MCF 10A (cell line): ENCODE results near the gene PRSS36. TPM values are rescaled to one million over a fixed set of nuclear protein-coding genes. Genes with fewer than 3 reads are reported as not detected.
"Not testable (repeated sequence)": the region's sequence is repeated elsewhere in the genome, so short reads cannot be mapped to it uniquely, and the experiment has no call there.

Experiments used
- BruUV-seq: library from RNA; stranded (reverse); fragments of 400-500 nt; replicated peaks from 2 replicates; lab custom pipeline; 2021; lab: Mats Ljungman, UMichigan
- CTCF ChIA-PET: fragments of 300-600 bp; sonication (Branson Sonifier 250); formaldehyde crosslinking; extraction: SDS; loops from one replicate; lab custom pipeline; 2021; ENCODE audit warnings: antibody characterized with exemption, inconsistent platforms; lab: Yijun Ruan, JAX
- POLR2A ChIA-PET: fragments of 300-600, 350-650 bp; sonication (Branson Sonifier 250); formaldehyde crosslinking; extraction: SDS; loops from one replicate; lab custom pipeline; 2020; ENCODE audit warnings: antibody characterized with exemption, inconsistent platforms; lab: Yijun Ruan, JAX
- DNase-seq: peaks from one replicate; pipeline ENCODE4 v3.0.0-alpha.2; 2018; ENCODE audit not compliant: unreplicated experiment
- H3K27ac Mint-ChIP-seq: one replicate; pipeline ENCODE4 v1.8.0; 2022; ENCODE audit warnings: mild to moderate bottlenecking, low read depth, mixed read lengths; ENCODE audit not compliant: unreplicated experiment
- H3K27me3 Mint-ChIP-seq: one replicate; pipeline ENCODE4 v1.8.0; 2022; ENCODE audit warnings: mixed read lengths; ENCODE audit not compliant: insufficient read depth, unreplicated experiment
- H3K36me3 Mint-ChIP-seq: one replicate; pipeline ENCODE4 v1.8.0; 2022; ENCODE audit warnings: mild to moderate bottlenecking, moderate library complexity, mixed read lengths; ENCODE audit not compliant: insufficient read depth, unreplicated experiment
- H3K4me1 Mint-ChIP-seq: one replicate; pipeline ENCODE4 v1.8.0; 2022; ENCODE audit warnings: mixed read lengths; ENCODE audit not compliant: insufficient read depth, unreplicated experiment
- H3K4me3 Mint-ChIP-seq: one replicate; pipeline ENCODE4 v1.8.0; 2022; ENCODE audit warnings: mild to moderate bottlenecking, moderate library complexity, mixed read lengths; ENCODE audit not compliant: unreplicated experiment
- H3K9me3 Mint-ChIP-seq: one replicate; pipeline ENCODE4 v1.8.0; 2022; ENCODE audit warnings: mixed read lengths; ENCODE audit not compliant: unreplicated experiment
- CTCF ChIP-seq: fragments of 200-600 bp; IDR thresholded peaks from one replicate; pipeline ENCODE4 v1.8.0; 2022; ENCODE audit warnings: antibody characterized with exemption, mild to moderate bottlenecking; ENCODE audit not compliant: unreplicated experiment
- intact Hi-C: fragments of 100-400 bp; cut with micrococcal nuclease; formaldehyde crosslinking; loops from 2 replicates; pipeline ENCODE4 v1.14.1; 2022
- total RNA-seq: library from RNA; stranded (reverse); gene quantifications from 2 replicates; pipeline ENCODE4 v1.2.3, GENCODE V29; 2022

The PRSS36 gene
- total RNA-seq, 1 experiment from 2014 or later = 1.0 TPM

GRCh38 chr16:31196324-31197088, 46.6 kb upstream of the PRSS36 start:
- TF ChIP-seq CTCF = no peak
- Mint-ChIP-seq H3K4me3 (no peak overlapping the region), H3K9me3 (no peaks in the 10 kb centered on the region), H3K27ac (no peak overlapping the region), H3K36me3 (peaks cover 66% of the 10 kb centered on the region), H3K27me3 (no peaks in the 10 kb centered on the region), H3K4me1 (peaks cover 8% of the 10 kb centered on the region)
- ChIA-PET CTCF (no interaction called here), POLR2A (interaction anchor here (0.7 to 2.4 kb wide), 5 partner anchors 11 to 40 kb away, joined by 3 to 7 read pairs (median 5); partner anchors contain the start of gene FUS)
- BruUV-seq = no TSS peak
- intact Hi-C loops = no loop called here
- no peak for DNase-seq

- POLR2A ChIA-PET = interaction anchor here (1.5 to 2.4 kb wide), 3 partner anchors 10 to 16 kb away, joined by 5 to 7 read pairs (median 7); partner anchors contain the start of gene FUS
- DNase-seq, H3K4me1 Mint-ChIP-seq, H3K4me3 Mint-ChIP-seq, H3K27ac Mint-ChIP-seq, H3K27me3 Mint-ChIP-seq, H3K9me3 Mint-ChIP-seq, CTCF ChIA-PET, intact Hi-C loops, BruUV-seq: not testable (repeated sequence)
- peaks cover 73% of the 10 kb centered on the region for H3K36me3 Mint-ChIP-seq
Observed at GRCh38 chr16:31195861-31196260, 46.0 kb upstream of the PRSS36 start.

- Mint-ChIP-seq H3K27ac (no peak overlapping the region), H3K36me3 (peaks cover 82% of the 10 kb centered on the region), H3K4me3 (no peak overlapping the region), H3K27me3 (no peaks in the 10 kb centered on the region), H3K9me3 (no peaks in the 10 kb centered on the region), H3K4me1 (no peaks in the 10 kb centered on the region)
- POLR2A ChIA-PET = interaction anchor here (1.5 kb wide), 1 partner anchor 15 kb away, joined by 7 read pairs; the partner anchor contains the start of gene FUS
- no peak for TF ChIP-seq CTCF
- CTCF ChIA-PET = no interaction called here
- intact Hi-C loops = no loop called here
- DNase-seq = no peak
- BruUV-seq = no TSS peak
Observed at GRCh38 chr16:31194898-31195297, 45.0 kb upstream of the PRSS36 start.

GRCh38 chr16:31193874-31194273, 44.0 kb upstream of the PRSS36 start:
- intact Hi-C loops = no loop called here
- H3K27me3 Mint-ChIP-seq = no peaks in the 10 kb centered on the region

More at GRCh38 chr16:31193874-31194273, 44.0 kb upstream of the PRSS36 start:
- Mint-ChIP-seq H3K9me3 (no peaks in the 10 kb centered on the region), H3K4me1 (no peaks in the 10 kb centered on the region), H3K27ac (no peak overlapping the region), H3K36me3 (peaks cover 93% of the 10 kb centered on the region), H3K4me3 (no peak overlapping the region)
- no TSS peak for BruUV-seq
- ChIA-PET CTCF (interaction anchor here (0.6 to 1.5 kb wide), 5 partner anchors 10 to 210 kb away, joined by 3 to 6 read pairs (median 4); no protein-coding TSS in a partner anchor), POLR2A (interaction anchor here (1.3 kb wide), 1 partner anchor 14 kb away, joined by 3 read pairs; the partner anchor contains the start of gene FUS)
- TF ChIP-seq CTCF = no peak
- DNase-seq = no peak
